ENCODE measurements around the gene NTN4. TPM values are rescaled to one million over a fixed set of nuclear protein-coding genes. Genes with fewer than 3 reads are reported as not detected.

NTN4 gene
- total RNA-seq, 1 experiment from 2014 or later, result 0.17 TPM

DNA sequence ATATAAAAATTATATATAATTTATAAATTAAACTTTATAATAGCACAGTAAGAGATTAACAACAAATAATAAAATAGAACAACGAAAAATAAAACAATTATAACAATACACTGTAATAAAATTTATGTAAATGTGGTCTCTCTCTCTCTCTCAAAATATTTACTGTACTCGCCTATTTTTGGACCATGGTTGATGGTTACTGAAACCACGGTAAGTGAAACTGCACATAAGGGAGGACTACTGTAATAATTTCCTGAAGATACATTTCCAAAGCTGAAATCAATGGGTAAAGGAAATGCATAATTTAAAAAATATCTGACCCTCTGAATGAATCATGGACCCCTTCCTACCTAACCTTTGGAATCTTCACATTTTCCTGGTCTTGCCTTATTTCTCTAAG is 48.9 kb downstream of the NTN4 start:
- no peak overlapping the region for H2AK5ac ChIP-seq (ENCODE audit: insufficient read length, low read length)
- H2BK15ac ChIP-seq (ENCODE audit: low read depth, low read length), result no peak overlapping the region
- no peak overlapping the region for H3K23ac ChIP-seq (ENCODE audit: insufficient read length, low read depth, low read length)
- no peak overlapping the region for H4K8ac ChIP-seq (replicated peaks; ENCODE audit: insufficient read length, low read depth, low read length)
- TF ChIP-seq, protein P1, sequence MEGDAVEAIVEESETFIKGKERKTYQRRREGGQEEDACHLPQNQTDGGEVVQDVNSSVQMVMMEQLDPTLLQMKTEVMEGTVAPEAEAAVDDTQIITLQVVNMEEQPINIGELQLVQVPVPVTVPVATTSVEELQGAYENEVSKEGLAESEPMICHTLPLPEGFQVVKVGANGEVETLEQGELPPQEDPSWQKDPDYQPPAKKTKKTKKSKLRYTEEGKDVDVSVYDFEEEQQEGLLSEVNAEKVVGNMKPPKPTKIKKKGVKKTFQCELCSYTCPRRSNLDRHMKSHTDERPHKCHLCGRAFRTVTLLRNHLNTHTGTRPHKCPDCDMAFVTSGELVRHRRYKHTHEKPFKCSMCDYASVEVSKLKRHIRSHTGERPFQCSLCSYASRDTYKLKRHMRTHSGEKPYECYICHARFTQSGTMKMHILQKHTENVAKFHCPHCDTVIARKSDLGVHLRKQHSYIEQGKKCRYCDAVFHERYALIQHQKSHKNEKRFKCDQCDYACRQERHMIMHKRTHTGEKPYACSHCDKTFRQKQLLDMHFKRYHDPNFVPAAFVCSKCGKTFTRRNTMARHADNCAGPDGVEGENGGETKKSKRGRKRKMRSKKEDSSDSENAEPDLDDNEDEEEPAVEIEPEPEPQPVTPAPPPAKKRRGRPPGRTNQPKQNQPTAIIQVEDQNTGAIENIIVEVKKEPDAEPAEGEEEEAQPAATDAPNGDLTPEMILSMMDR (conservative IDR thresholded peaks at IDR 0.05), result no peak
- no peaks in the 10 kb centered on the region for H4K20me1 ChIP-seq (ENCODE audit: control insufficient read depth, insufficient read depth, insufficient read length)
- H3K27me3 ChIP-seq (ENCODE audit: insufficient read depth, low read length), result no peaks in the 10 kb centered on the region
- H4K5ac ChIP-seq (ENCODE audit: insufficient read length, low read depth, low read length), result no peak overlapping the region
- no peaks in the 10 kb centered on the region for H3K4me1 ChIP-seq (ENCODE audit: insufficient read depth, low read length)
- no peak overlapping the region for H3K4me2 ChIP-seq (ENCODE audit: insufficient read depth, insufficient read length, low read length)
- H3K79me1 ChIP-seq (ENCODE audit: insufficient read depth, low read depth, low read length, poor library complexity, severe bottlenecking), result no peaks in the 10 kb centered on the region
- no peak overlapping the region for H3K4ac ChIP-seq (ENCODE audit: low read depth, low read length)
- no peak overlapping the region for H2BK12ac ChIP-seq (ENCODE audit: insufficient read length, low read depth, low read length)
- peaks cover 4 to 9% of the 10 kb centered on the region in 2 experiments; a peak in 4 of 5 replicates for H3K9me3 Mint-ChIP-seq
- no peak overlapping the region for H3K14ac ChIP-seq (ENCODE audit: insufficient read depth, low read length)
- no peak overlapping the region for H2AFZ ChIP-seq (ENCODE audit: low read length)
- H2BK5ac ChIP-seq (ENCODE audit: insufficient read length, low read length), result no peak overlapping the region
- no peak overlapping the region for H3K18ac ChIP-seq (ENCODE audit: insufficient read length, low read depth, low read length)
- no peaks in the 10 kb centered on the region for H3K23me2 ChIP-seq (ENCODE audit: insufficient read length, low read depth, low read length, poor library complexity, severe bottlenecking)
- H3K27ac ChIP-seq (ENCODE audit: insufficient read length, low read depth, low read length), result no peak overlapping the region
- WGBS (ENCODE audit: extremely low coverage, insufficient read length, low lambda C conversion rate), result no CpG with 5 or more reads among the region's 3 CpGs
- no peak overlapping the region for H4K91ac ChIP-seq (ENCODE audit: insufficient read length, low read depth, low read length)
- H3K27ac Mint-ChIP-seq, result no peak overlapping the region
- no peak overlapping the region for H3K56ac ChIP-seq (ENCODE audit: insufficient read length, low read depth, low read length)
- H2BK120ac ChIP-seq (ENCODE audit: low read depth, low read length, poor library complexity, severe bottlenecking), result no peak overlapping the region
- H3K9me3 ChIP-seq (ENCODE audit: control insufficient read depth, low read depth, low read length), result no peaks in the 10 kb centered on the region
- no peaks in the 10 kb centered on the region; a peak in 1 of 4 replicates for H3K4me1 Mint-ChIP-seq
- no peaks in the 10 kb centered on the region for H3K79me2 ChIP-seq (ENCODE audit: insufficient read depth, low read length)
- peaks cover 0 to 14% (median 3%) of the 10 kb centered on the region in 3 experiments; a peak in 4 of 7 replicates for H3K36me3 Mint-ChIP-seq (ENCODE audit: insufficient read depth in 1 of 3, low read depth in 3 of 3)
- H3K4me3 Mint-ChIP-seq, result no peak overlapping the region
- DNase-seq, result no peak
- H3K27me3 Mint-ChIP-seq (ENCODE audit: low read depth), result no peaks in the 10 kb centered on the region
- no peak overlapping the region for H3K9ac ChIP-seq (ENCODE audit: extremely low read depth, insufficient read length, low read length)
- H2BK20ac ChIP-seq (ENCODE audit: low read depth, low read length, poor library complexity, severe bottlenecking), result no peak overlapping the region
- H3T11ph ChIP-seq (ENCODE audit: low read length), result no peak overlapping the region
